OCI-LY1 (cell line): Measurements from ENCODE around the gene STAG2.

Experiments
- H2AFZ ChIP-seq: fragments of 200-600 bp; sonication (generic), shearing (Covaris generic); 2 replicates; pipeline ENCODE4 v1.6.0; 2014; ENCODE audit warnings: antibody characterized with exemption, mild to moderate bottlenecking, low read length
- H3F3A ChIP-seq: fragments of 200-600 bp; sonication (generic), shearing (Covaris generic); 2 replicates; pipeline ENCODE4 v1.6.0; 2014; ENCODE audit warnings: mild to moderate bottlenecking, antibody characterized with exemption, low read length, moderate library complexity; ENCODE audit not compliant: insufficient read depth
- H3K27ac ChIP-seq: fragments of 200-600 bp; sonication (generic); 2 replicates; pipeline ENCODE4 v1.5.1; 2014; ENCODE audit warnings: low read length, mixed run types, mild to moderate bottlenecking, low read depth; ENCODE audit not compliant: poor library complexity, severe bottlenecking
- H3K27me3 ChIP-seq: fragments of 200-600 bp; sonication (generic); 2 replicates; pipeline ENCODE4 v1.6.0; 2014; ENCODE audit warnings: antibody characterized with exemption, mild to moderate bottlenecking, low read length, moderate library complexity; ENCODE audit not compliant: insufficient read depth
- H3K36me3 ChIP-seq: fragments of 200-600 bp; sonication (generic); 2 replicates; pipeline ENCODE4 v1.6.1; 2014; ENCODE audit warnings: mild to moderate bottlenecking, antibody characterized with exemption, low read length, moderate library complexity, mixed read lengths; ENCODE audit not compliant: insufficient read depth
- H3K4me1 ChIP-seq: fragments of 200-600 bp; sonication (generic); 2 replicates; pipeline ENCODE4 v1.5.1; 2014; ENCODE audit warnings: mild to moderate bottlenecking, low read length, moderate library complexity; ENCODE audit not compliant: insufficient read depth, severe bottlenecking
- H3K4me2 ChIP-seq: fragments of 200-600 bp; sonication (generic), shearing (Covaris generic); 2 replicates; pipeline ENCODE4 v1.6.1; 2014; ENCODE audit warnings: low read length
- H3K4me3 ChIP-seq: fragments of 200-600 bp; sonication (generic); 2 replicates; pipeline ENCODE4 v1.5.1; 2014; ENCODE audit warnings: low read length, low read depth, mild to moderate bottlenecking, mixed read lengths; ENCODE audit not compliant: poor library complexity, severe bottlenecking
- H3K79me2 ChIP-seq: fragments of 200-600 bp; shearing (Covaris generic); 2 replicates; pipeline ENCODE4 v1.6.1; 2016; ENCODE audit warnings: mixed run types, low read length, mixed read lengths; ENCODE audit not compliant: insufficient read depth
- H3K9ac ChIP-seq: fragments of 200-600 bp; sonication (generic), shearing (Covaris generic); 2 replicates; pipeline ENCODE4 v1.6.1; 2014; ENCODE audit warnings: mild to moderate bottlenecking, low read length, mixed read lengths
- H3K9me2 ChIP-seq: fragments of 200-600 bp; sonication (generic), shearing (Covaris generic); 2 replicates; pipeline ENCODE4 v1.6.1; 2014; ENCODE audit warnings: low read depth, mild to moderate bottlenecking, low read length, mixed read lengths
- H3K9me3 ChIP-seq: fragments of 200-600 bp; shearing (Covaris generic); 2 replicates; pipeline ENCODE4 v1.6.1; 2014; ENCODE audit warnings: low read length, mixed read lengths
- H4K20me1 ChIP-seq: fragments of 200-600 bp; sonication (generic), shearing (Covaris generic); 2 replicates; pipeline ENCODE4 v1.6.0; 2016; ENCODE audit warnings: mild to moderate bottlenecking, low read length; ENCODE audit not compliant: insufficient read depth
- EZH2 ChIP-seq: fragments of 200-600 bp; sonication (generic), shearing (Covaris generic); IDR thresholded peaks from 2 replicates; pipeline ENCODE4 v1.8.0; 2017; ENCODE audit warnings: borderline replicate concordance, mixed run types, mild to moderate bottlenecking, antibody characterized with exemption, low read length, moderate library complexity, mixed read lengths
- TF ChIP-seq, protein P1 (sequence below): fragments of 200-600 bp; sonication (generic), shearing (Covaris generic); IDR thresholded peaks from 2 replicates; pipeline ENCODE4 v1.5.1; 2017; ENCODE audit warnings: mild to moderate bottlenecking, antibody characterized with exemption, low read length, moderate library complexity, mixed read lengths

Gene STAG2

DNA sequence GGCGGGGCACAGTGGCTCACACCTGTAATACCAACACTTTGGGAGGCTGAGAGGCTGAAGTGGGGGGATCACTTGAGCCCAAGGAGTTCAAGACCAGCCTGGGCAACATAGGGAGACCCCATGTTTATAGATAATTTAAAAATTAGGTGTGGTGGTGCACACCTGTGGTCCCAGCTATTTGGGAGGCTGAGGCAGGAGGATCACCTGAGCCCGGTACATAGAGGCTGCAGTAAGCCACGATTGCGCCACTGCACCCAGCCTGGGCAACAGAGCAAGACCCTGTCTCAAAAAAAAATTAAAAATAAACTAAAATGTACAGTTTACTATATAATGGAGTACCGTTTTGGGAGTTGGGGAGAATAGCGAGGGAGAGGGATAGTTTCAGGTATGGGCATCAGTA is 4.2 kb downstream of the STAG2 start:
- Histone ChIP-seq H3K4me2 (no peak overlapping the region), H3K79me2 (peaks cover 93% of the 10 kb centered on the region), H3K27me3 (no peaks in the 10 kb centered on the region), H3K4me3 (no peak overlapping the region), H3K9me3 (no peaks in the 10 kb centered on the region), H4K20me1 (no peaks in the 10 kb centered on the region), H3K36me3 (peaks cover 12% of the 10 kb centered on the region; the same call in 1 of the 2 replicates), H3K4me1 (peaks cover 22% of the 10 kb centered on the region), H3K9me2 (no peaks in the 10 kb centered on the region), H3F3A (no peaks in the 10 kb centered on the region), H2AFZ (no peak overlapping the region), H3K27ac (no peak overlapping the region), H3K9ac (no peak overlapping the region)
- TF ChIP-seq, protein P1, sequence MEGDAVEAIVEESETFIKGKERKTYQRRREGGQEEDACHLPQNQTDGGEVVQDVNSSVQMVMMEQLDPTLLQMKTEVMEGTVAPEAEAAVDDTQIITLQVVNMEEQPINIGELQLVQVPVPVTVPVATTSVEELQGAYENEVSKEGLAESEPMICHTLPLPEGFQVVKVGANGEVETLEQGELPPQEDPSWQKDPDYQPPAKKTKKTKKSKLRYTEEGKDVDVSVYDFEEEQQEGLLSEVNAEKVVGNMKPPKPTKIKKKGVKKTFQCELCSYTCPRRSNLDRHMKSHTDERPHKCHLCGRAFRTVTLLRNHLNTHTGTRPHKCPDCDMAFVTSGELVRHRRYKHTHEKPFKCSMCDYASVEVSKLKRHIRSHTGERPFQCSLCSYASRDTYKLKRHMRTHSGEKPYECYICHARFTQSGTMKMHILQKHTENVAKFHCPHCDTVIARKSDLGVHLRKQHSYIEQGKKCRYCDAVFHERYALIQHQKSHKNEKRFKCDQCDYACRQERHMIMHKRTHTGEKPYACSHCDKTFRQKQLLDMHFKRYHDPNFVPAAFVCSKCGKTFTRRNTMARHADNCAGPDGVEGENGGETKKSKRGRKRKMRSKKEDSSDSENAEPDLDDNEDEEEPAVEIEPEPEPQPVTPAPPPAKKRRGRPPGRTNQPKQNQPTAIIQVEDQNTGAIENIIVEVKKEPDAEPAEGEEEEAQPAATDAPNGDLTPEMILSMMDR, result no peak
- no peak for TF ChIP-seq EZH2

DNA sequence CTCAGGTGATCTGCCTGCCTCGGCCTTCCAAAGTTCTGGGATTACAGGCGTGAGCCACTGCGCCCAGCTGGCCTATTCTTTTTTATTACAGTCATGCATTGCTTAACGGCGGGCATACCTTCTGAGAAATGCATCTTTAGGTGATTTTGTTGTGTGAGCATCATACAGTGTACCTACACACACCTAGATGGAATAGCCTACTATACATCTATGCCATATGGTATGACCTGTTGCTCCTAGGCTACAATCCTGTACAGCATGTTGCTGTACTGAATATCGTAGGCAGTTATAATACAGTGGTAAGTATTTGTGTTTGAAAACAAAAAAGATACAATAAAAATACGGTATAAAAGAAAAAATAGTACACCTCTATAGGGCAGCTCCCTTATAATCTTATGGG is 6.0 kb downstream of the STAG2 start:
- Histone ChIP-seq H4K20me1 (no peaks in the 10 kb centered on the region), H3K4me3 (no peak overlapping the region), H3K27me3 (no peaks in the 10 kb centered on the region), H3K4me1 (peaks cover 22% of the 10 kb centered on the region), H3K79me2 (peaks cover 98% of the 10 kb centered on the region), H3K9me2 (no peaks in the 10 kb centered on the region), H3K4me2 (no peak overlapping the region), H3K9ac (no peak overlapping the region), H3K27ac (no peak overlapping the region), H3F3A (no peaks in the 10 kb centered on the region), H3K9me3 (no peaks in the 10 kb centered on the region), H2AFZ (no peak overlapping the region), H3K36me3 (peaks cover 13% of the 10 kb centered on the region; the same call in 1 of the 2 replicates)
- TF ChIP-seq EZH2, result no peak
- TF ChIP-seq, protein P1, result no peak

DNA sequence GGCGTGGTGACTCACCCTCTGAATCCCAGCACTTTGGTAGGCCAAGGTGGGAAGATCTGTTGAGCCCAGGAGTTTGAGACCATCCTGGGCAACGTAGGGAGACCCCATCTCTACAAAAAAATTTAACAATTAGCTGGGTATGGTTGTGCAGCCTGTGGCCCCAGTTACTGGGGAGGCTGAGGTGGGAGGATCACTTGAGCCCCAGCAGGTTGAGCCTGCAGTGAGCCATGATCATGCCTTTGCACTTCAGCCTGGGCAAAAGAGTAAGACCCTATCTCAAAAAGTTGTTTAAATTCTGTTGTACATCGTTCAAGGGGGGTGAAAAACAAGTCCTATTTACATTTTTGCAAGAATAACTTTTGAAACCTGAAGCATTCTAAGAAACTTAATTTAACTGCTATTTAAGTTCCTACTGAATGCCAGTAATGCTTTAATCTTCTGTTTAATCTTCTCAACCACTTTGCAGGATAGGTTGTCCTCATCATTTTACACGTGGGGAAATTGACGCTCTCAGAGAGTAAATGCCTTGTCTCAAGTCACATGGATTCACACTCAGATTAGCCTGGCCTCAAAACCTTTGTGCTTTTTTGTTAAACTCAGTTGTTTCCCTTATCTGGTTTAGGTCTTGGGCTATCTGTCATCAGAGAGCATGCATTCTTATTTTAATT is 7.0 kb downstream of the STAG2 start:
- peaks cover 13% of the 10 kb centered on the region; the same call in 1 of the 2 replicates for H3K36me3 ChIP-seq
- H3K9ac ChIP-seq, result no peak overlapping the region
- no peak overlapping the region for H3K4me2 ChIP-seq
- H3K79me2 ChIP-seq, result peaks cover 97% of the 10 kb centered on the region
- no peak overlapping the region for H3K4me3 ChIP-seq
- TF ChIP-seq EZH2, result no peak
- no peaks in the 10 kb centered on the region for H3K9me2 ChIP-seq
- H4K20me1 ChIP-seq, result no peaks in the 10 kb centered on the region
- no peak overlapping the region for H2AFZ ChIP-seq
- no peaks in the 10 kb centered on the region for H3F3A ChIP-seq
- H3K27ac ChIP-seq, result no peak overlapping the region
- peaks cover 20% of the 10 kb centered on the region for H3K4me1 ChIP-seq
- H3K9me3 ChIP-seq, result no peaks in the 10 kb centered on the region
- no peaks in the 10 kb centered on the region for H3K27me3 ChIP-seq

DNA sequence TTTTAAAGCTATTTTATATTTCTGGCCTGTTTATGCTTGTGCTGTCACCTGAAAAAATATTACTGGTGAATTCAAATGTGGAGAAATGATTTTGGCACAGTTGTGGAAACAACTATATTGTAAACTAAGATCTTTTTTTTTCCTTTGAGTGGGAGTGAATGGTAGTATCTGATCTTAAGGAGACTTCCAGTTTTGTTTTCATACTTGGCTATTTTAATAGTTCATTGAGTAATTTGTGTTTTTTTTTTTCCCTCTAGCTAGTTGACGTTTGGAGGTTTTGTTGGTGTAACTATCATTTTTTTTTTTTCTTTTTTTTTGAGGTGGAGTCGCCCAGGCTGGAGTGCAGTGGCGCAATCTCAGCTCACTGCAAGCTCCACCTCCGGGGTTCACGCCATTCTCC is 10.5 kb downstream of the STAG2 start:
- Histone ChIP-seq H3K27ac (no peak overlapping the region), H3K4me2 (no peak overlapping the region), H3K9me2 (no peaks in the 10 kb centered on the region), H3F3A (no peaks in the 10 kb centered on the region), H3K4me1 (peaks cover 12% of the 10 kb centered on the region), H3K4me3 (no peak overlapping the region), H2AFZ (no peak overlapping the region), H3K9ac (no peak overlapping the region), H3K27me3 (no peaks in the 10 kb centered on the region), H3K36me3 (peaks cover 13% of the 10 kb centered on the region; the same call in 1 of the 2 replicates), H3K9me3 (no peaks in the 10 kb centered on the region), H3K79me2 (peaks cover 95% of the 10 kb centered on the region), H4K20me1 (no peaks in the 10 kb centered on the region)
- TF ChIP-seq, protein P1, result no peak
- no peak for TF ChIP-seq EZH2
